Transverse colon (tissue), 4 donors: ENCODE measurements around the gene EHF.

ENCODE experiments used
- CTCF ChIP-seq, 5 experiments: fragments of 200-600 bp in 3 of 5; fragments of 450-650 bp in 2 of 5; sonication (generic) in 3 of 5; IDR thresholded peaks; 1 replicate in 2 of 5; 2 replicates in 3 of 5; pipeline ENCODE4 v1.5.1; 2016 to 2017; ENCODE audit warnings: antibody characterized with exemption in 5 of 5, inconsistent platforms in 3 of 5, mild to moderate bottlenecking in 2 of 5, moderate library complexity in 1 of 5
- EP300 ChIP-seq: sonication (generic); formaldehyde crosslinking; IDR thresholded peaks from one replicate; pipeline ENCODE4 v1.6.1; 2017; ENCODE audit warnings: antibody characterized with exemption, low read depth
- POLR2A ChIP-seq: fragments of 450-650 bp; IDR thresholded peaks from one replicate; pipeline ENCODE4 v1.6.1; 2016; ENCODE audit warnings: antibody characterized with exemption, mild to moderate bottlenecking, moderate library complexity
- POLR2AphosphoS5 ChIP-seq, 3 donors: sonication (generic); formaldehyde crosslinking; IDR thresholded peaks; one replicate each; pipeline ENCODE4 v1.6.1; 2016; ENCODE audit warnings: antibody characterized with exemption in 3 of 3

- TF ChIP-seq CTCF (IDR thresholded peaks at IDR 0.05) (no peak), POLR2A (no peak), POLR2AphosphoS5 (IDR thresholded peaks at IDR 0.05) (no peak), EP300 (no peak)
Observed at GRCh38 chr11:34636127-34636526, 15.2 kb downstream of the EHF start.
